ENCODE results near the gene TRIM2. TPM values are rescaled to one million over a fixed set of nuclear protein-coding genes. Genes with fewer than 3 reads are reported as not detected.

Gene TRIM2
- total RNA-seq, 2 experiments from 2014 or later, result 0.06 to 0.29 TPM

- TF ChIP-seq EZH2phosphoT487 (IDR thresholded peaks at IDR 0.05; ENCODE audit: borderline replicate concordance, low read depth, low read length) (no peak), CTCF (conservative IDR thresholded peaks at IDR 0.05; ENCODE audit: low read length) (peak; percentile 45; the same call in 1 of the 2 replicates)
- H3K79me2 ChIP-seq (ENCODE audit: insufficient read depth, low read depth, low read length), result peaks cover 76% of the 10 kb centered on the region
- peaks cover 64% of the 10 kb centered on the region for H3K4me1 ChIP-seq (ENCODE audit: insufficient read depth, low read length, poor library complexity, severe bottlenecking)
- H3K9me3 ChIP-seq (ENCODE audit: low read length), result no peaks in the 10 kb centered on the region
- peak overlapping the region; percentile 87 for H3K4me3 ChIP-seq (ENCODE audit: low read depth, low read length, poor library complexity, severe bottlenecking)
- ChIA-PET POLR2A (interaction anchor here (0.9 to 6.3 kb wide), 12 partner anchors 9 to 704 kb away, joined by 3 to 168 read pairs (median 6); no protein-coding TSS in a partner anchor), CTCF (ENCODE audit: unreplicated experiment) (interaction anchor here (0.6 to 0.8 kb wide), 2 partner anchors 80 to 173 kb away, joined by 3 read pairs; no protein-coding TSS in a partner anchor)
- H4K20me1 ChIP-seq (ENCODE audit: insufficient read depth, low read length), result no peaks in the 10 kb centered on the region
- no TSS peak for BruUV-seq (replicated peaks)
- H3K9me2 ChIP-seq (ENCODE audit: insufficient read depth, low read length), result no peaks in the 10 kb centered on the region
- no peak overlapping the region for H2AFZ ChIP-seq (ENCODE audit: low read length)
- peaks cover 42% of the 10 kb centered on the region for H3K36me3 ChIP-seq (ENCODE audit: insufficient read depth, low read length)
- intact Hi-C loops (cut with micrococcal nuclease; ENCODE audit: unreplicated experiment), result no loop called here
- H3K27ac ChIP-seq (ENCODE audit: low read depth, low read length, poor library complexity, severe bottlenecking), result peak overlapping the region; percentile 100
- DNase-seq (ENCODE audit: low spot score), result peak; percentile 73
- peak overlapping the region; percentile 92 for H3K4me2 ChIP-seq (ENCODE audit: low read length)
Measured at GRCh38 chr4:153348006-153348405, 143.8 kb downstream of the TRIM2 start.

GRCh38 chr4:153349206-153349805, 145.1 kb downstream of the TRIM2 start:
- peak overlapping the region; percentile 100 for H3K27ac ChIP-seq (ENCODE audit: low read depth, low read length, poor library complexity, severe bottlenecking)
- BruUV-seq (replicated peaks), result no TSS peak
- H3K4me3 ChIP-seq (ENCODE audit: low read depth, low read length, poor library complexity, severe bottlenecking), result peak overlapping the region; percentile 44
- TF ChIP-seq CTCF (conservative IDR thresholded peaks at IDR 0.05; ENCODE audit: low read length), result no peak
- no peak for TF ChIP-seq EZH2phosphoT487 (IDR thresholded peaks at IDR 0.05; ENCODE audit: borderline replicate concordance, low read depth, low read length)
- no peaks in the 10 kb centered on the region for H3K9me2 ChIP-seq (ENCODE audit: insufficient read depth, low read length)
- no peak for DNase-seq (ENCODE audit: low spot score)
- peaks cover 53% of the 10 kb centered on the region for H3K36me3 ChIP-seq (ENCODE audit: insufficient read depth, low read length)
- no peaks in the 10 kb centered on the region for H3K9me3 ChIP-seq (ENCODE audit: low read length)
- H3K79me2 ChIP-seq (ENCODE audit: insufficient read depth, low read depth, low read length), result peaks cover 86% of the 10 kb centered on the region
- H3K4me1 ChIP-seq (ENCODE audit: insufficient read depth, low read length, poor library complexity, severe bottlenecking), result peaks cover 56% of the 10 kb centered on the region
- peak overlapping the region; percentile 54 for H3K4me2 ChIP-seq (ENCODE audit: low read length)
- ChIA-PET CTCF (ENCODE audit: unreplicated experiment) (no interaction called here), POLR2A (interaction anchor here (0.5 to 6.3 kb wide), 23 partner anchors 9 to 685 kb away, joined by 3 to 168 read pairs (median 4); no protein-coding TSS in a partner anchor)
- H4K20me1 ChIP-seq (ENCODE audit: insufficient read depth, low read length), result no peaks in the 10 kb centered on the region
- no peak overlapping the region for H2AFZ ChIP-seq (ENCODE audit: low read length)
- intact Hi-C loops (cut with micrococcal nuclease; ENCODE audit: unreplicated experiment), result no loop called here

GRCh38 chr4:153362184-153362583, 157.9 kb downstream of the TRIM2 start:
- Histone ChIP-seq H3K4me2 (ENCODE audit: low read length) (no peak overlapping the region), H2AFZ (ENCODE audit: low read length) (no peak overlapping the region), H3K4me1 (ENCODE audit: insufficient read depth, low read length, poor library complexity, severe bottlenecking) (peaks cover 3% of the 10 kb centered on the region), H3K27ac (ENCODE audit: low read depth, low read length, poor library complexity, severe bottlenecking) (no peak overlapping the region), H3K79me2 (ENCODE audit: insufficient read depth, low read depth, low read length) (peaks cover 4% of the 10 kb centered on the region; the same call in 1 of the 2 replicates), H3K9me3 (ENCODE audit: low read length) (no peaks in the 10 kb centered on the region), H3K36me3 (ENCODE audit: insufficient read depth, low read length) (peaks cover 95% of the 10 kb centered on the region), H3K9me2 (ENCODE audit: insufficient read depth, low read length) (no peaks in the 10 kb centered on the region), H4K20me1 (ENCODE audit: insufficient read depth, low read length) (no peaks in the 10 kb centered on the region), H3K4me3 (ENCODE audit: low read depth, low read length, poor library complexity, severe bottlenecking) (no peak overlapping the region)
- TF ChIP-seq CTCF (conservative IDR thresholded peaks at IDR 0.05; ENCODE audit: low read length) (no peak), EZH2phosphoT487 (IDR thresholded peaks at IDR 0.05; ENCODE audit: borderline replicate concordance, low read depth, low read length) (no peak)
- DNase-seq (ENCODE audit: low spot score), result no peak
- CTCF ChIA-PET (ENCODE audit: unreplicated experiment), result no interaction called here
- intact Hi-C loops (cut with micrococcal nuclease; ENCODE audit: unreplicated experiment), result no loop called here
- POLR2A ChIA-PET, result interaction anchor here (0.7 to 1.6 kb wide), 9 partner anchors 8 to 34 kb away, joined by 3 to 8 read pairs (median 4); no protein-coding TSS in a partner anchor
- BruUV-seq (replicated peaks), result no TSS peak
